Measurements from ENCODE around the gene ZMIZ1.

The ZMIZ1 gene

DNA sequence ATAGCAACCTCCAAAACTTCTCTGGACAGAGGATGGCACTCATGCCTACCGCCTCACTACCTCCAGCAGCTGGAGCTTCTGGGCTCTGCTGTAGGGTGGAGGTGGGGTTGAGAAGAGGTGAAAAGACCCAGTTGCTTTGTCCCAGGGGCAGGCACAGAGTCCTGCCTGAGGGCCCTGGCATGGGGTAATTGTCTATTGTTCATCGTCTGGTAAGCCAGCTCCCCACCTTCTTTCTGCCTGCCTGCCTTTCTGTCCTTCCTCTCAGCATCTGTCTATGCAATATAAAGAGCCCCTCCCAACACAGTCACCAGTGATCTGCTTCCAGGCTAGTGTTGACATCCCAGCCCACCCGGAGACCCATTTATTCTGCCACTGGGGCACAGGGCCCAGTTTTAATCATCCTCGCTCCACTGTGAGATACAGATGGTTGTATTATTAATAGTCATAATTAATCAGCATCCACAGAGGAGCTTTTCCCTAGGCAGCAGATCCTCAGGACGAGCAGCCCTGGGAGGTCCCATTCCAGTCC lies 39.0 kb downstream of the ZMIZ1 start:
- H3K36me3 ChIP-seq (replicated peaks), result peaks cover 6% of the 10 kb centered on the region
- no peaks in the 10 kb centered on the region for H3K27me3 ChIP-seq (replicated peaks)
- in situ Hi-C loops (cut with HindIII; ENCODE audit: low pct_ligation_motif_present, low sequenced_read_pairs), result no loop called here
- DNase-seq, result no peak
- H3K27ac ChIP-seq, result no peak overlapping the region
- no peak overlapping the region for H3K4me3 ChIP-seq (ENCODE audit: low read depth, low read length)
- TF ChIP-seq, protein P1, sequence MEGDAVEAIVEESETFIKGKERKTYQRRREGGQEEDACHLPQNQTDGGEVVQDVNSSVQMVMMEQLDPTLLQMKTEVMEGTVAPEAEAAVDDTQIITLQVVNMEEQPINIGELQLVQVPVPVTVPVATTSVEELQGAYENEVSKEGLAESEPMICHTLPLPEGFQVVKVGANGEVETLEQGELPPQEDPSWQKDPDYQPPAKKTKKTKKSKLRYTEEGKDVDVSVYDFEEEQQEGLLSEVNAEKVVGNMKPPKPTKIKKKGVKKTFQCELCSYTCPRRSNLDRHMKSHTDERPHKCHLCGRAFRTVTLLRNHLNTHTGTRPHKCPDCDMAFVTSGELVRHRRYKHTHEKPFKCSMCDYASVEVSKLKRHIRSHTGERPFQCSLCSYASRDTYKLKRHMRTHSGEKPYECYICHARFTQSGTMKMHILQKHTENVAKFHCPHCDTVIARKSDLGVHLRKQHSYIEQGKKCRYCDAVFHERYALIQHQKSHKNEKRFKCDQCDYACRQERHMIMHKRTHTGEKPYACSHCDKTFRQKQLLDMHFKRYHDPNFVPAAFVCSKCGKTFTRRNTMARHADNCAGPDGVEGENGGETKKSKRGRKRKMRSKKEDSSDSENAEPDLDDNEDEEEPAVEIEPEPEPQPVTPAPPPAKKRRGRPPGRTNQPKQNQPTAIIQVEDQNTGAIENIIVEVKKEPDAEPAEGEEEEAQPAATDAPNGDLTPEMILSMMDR (IDR thresholded peaks at IDR 0.05; ENCODE audit: low read depth, low read length, missing control alignments), result no peak

DNA sequence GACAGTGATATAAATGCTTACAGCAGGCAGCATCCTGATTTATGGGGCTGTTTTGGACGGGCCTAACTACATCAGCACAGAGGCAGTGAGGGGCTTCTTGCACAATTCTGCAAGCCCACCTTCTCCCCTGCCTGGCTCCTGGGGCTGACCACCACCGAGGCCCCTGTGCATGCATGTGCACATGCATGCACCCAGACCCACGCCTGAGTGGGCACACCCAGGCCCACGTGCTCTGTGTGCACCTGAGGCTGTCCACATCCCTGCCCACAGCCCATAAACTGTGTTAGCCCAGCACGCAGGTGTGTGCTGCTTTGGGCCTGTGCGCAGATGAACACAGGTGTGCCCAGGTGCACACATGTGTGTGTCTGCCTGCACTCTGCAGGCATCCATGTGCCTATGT lies 40.0 kb downstream of the ZMIZ1 start:
- Histone ChIP-seq H3K27me3 (replicated peaks) (no peaks in the 10 kb centered on the region), H3K27ac (no peak overlapping the region), H3K4me3 (ENCODE audit: low read depth, low read length) (no peak overlapping the region), H3K36me3 (replicated peaks) (peaks cover 6% of the 10 kb centered on the region)
- TF ChIP-seq, protein P1 (IDR thresholded peaks at IDR 0.05; ENCODE audit: low read depth, low read length, missing control alignments), result no peak
- in situ Hi-C loops (cut with HindIII; ENCODE audit: low pct_ligation_motif_present, low sequenced_read_pairs), result no loop called here
- DNase-seq, result no peak

DNA sequence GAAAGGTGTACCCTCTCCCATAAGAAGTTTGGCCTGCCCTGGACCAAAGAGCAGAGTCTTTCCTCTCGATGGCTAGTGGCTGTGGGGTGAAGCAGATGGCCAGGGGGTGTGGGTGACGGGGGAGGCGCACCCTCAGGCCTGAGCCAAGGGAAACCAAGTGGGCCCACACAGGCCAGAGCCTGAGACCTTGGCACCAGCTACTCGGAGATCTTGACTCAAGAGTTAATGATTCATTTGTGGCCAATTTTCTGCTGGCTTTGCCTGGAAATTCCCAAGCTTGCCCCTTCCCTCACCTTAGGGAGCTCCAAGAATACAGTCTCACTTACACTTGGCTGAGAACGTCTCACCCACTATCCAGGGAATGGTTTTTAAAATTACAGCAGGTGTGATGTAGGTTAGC lies 42.7 kb downstream of the ZMIZ1 start:
- Histone ChIP-seq H3K27me3 (replicated peaks) (no peaks in the 10 kb centered on the region), H3K4me3 (ENCODE audit: low read depth, low read length) (no peak overlapping the region), H3K36me3 (replicated peaks) (peaks cover 6% of the 10 kb centered on the region), H3K27ac (peak overlapping the region; percentile 19)
- in situ Hi-C loops (cut with HindIII; ENCODE audit: low pct_ligation_motif_present, low sequenced_read_pairs), result no loop called here
- TF ChIP-seq, protein P1 (IDR thresholded peaks at IDR 0.05; ENCODE audit: low read depth, low read length, missing control alignments), result no peak
- DNase-seq, result peak; percentile 20

DNA sequence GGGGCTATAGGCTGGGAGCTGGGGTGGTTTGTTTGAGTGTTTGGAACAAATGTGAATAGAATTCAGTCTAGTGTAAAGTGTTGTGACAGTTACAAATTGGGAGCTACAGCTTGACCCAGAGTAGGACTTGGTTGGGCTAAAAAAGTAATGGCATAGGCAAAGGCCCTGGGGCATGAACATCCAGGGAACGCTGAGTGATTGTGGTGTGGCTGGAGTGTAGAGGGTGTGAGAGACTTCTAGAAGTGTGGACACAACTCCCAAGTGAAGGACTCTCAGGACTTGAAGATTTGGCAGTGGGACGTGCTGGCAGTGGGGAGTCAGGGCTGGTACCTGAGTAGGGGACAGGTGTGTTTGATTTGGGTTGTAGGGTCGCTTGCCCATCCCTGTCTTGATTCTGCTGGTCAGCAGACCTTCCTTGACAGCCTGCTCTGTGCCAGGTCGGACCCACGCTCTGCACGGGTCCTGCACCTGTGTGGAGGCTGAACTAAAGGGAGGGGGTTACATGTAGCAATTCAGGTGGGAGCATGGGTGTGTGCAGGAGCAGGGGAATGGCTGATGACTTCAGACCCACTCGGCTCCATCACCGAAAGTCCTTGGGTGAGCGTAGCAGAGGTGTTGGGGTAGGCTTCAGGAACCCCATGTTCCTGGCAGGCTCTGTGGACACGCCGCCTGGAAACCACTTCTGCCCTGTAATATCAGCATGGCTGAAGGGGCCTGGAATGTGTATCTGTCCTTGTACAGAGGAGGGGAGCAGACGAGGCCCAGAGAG lies 43.3 kb downstream of the ZMIZ1 start:
- H3K27me3 ChIP-seq (replicated peaks), result no peaks in the 10 kb centered on the region

DNA sequence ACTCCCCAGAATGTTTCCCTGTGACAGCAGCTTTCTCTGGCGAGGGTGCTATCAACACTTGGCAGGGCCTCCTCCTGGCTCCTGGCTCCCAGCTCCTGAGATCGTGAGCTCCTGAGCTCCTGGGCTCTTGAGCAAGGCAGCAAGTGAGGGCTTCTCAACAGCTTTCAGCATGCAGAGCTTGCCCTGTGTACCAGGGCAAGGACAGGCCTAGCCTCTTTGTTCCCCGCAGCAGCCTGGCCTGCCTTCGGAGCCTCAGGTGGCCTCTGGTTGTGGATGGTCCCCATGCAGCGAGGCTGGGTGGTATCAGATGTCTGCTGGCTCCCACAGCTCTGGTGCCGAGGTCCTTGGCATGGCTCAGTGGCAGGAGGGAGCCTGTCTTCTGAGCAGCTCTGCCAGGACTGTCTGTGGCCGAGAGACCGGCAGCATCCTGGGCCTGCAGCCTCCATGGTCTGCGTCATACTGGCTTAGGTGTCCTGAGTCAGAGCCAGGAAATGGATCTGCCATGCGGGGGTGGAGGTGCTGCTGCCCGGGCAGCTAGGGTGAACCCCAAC lies 44.2 kb downstream of the ZMIZ1 start:
- DNase-seq, result peak; percentile 74
- in situ Hi-C loops (cut with HindIII; ENCODE audit: low pct_ligation_motif_present, low sequenced_read_pairs), result no loop called here
- peak overlapping the region; percentile 34 for H3K27ac ChIP-seq

More for the DNA sequence above, 43.3 kb downstream of the ZMIZ1 start:
- in situ Hi-C loops (cut with HindIII; ENCODE audit: low pct_ligation_motif_present, low sequenced_read_pairs), result no loop called here
- H3K4me3 ChIP-seq (ENCODE audit: low read depth, low read length), result no peak overlapping the region
- TF ChIP-seq, protein P1 (IDR thresholded peaks at IDR 0.05; ENCODE audit: low read depth, low read length, missing control alignments), result no peak
- H3K36me3 ChIP-seq (replicated peaks), result peaks cover 6% of the 10 kb centered on the region
- DNase-seq, result no peak
- H3K27ac ChIP-seq, result peak overlapping the region; percentile 19

More for the DNA sequence above, 44.2 kb downstream of the ZMIZ1 start:
- Histone ChIP-seq H3K4me3 (ENCODE audit: low read depth, low read length) (no peak overlapping the region), H3K27me3 (replicated peaks) (no peaks in the 10 kb centered on the region), H3K36me3 (replicated peaks) (peaks cover 6% of the 10 kb centered on the region)
- TF ChIP-seq, protein P1 (IDR thresholded peaks at IDR 0.05; ENCODE audit: low read depth, low read length, missing control alignments), result no peak

Data from brain microvascular endothelial cell (primary cell).